GM12892 (cell line): Measurements from ENCODE around the gene GOLIM4.

Experiments used
- POLR2A ChIP-seq: IDR thresholded peaks from 2 replicates; pipeline ENCODE4 v1.6.1; 2011; ENCODE audit warnings: low read depth, low read length, control low read depth
- POLR2AphosphoS5 ChIP-seq: IDR thresholded peaks from 2 replicates; pipeline ENCODE4 v1.6.1; 2011; ENCODE audit warnings: low read depth, low read length, control low read depth

DNA sequence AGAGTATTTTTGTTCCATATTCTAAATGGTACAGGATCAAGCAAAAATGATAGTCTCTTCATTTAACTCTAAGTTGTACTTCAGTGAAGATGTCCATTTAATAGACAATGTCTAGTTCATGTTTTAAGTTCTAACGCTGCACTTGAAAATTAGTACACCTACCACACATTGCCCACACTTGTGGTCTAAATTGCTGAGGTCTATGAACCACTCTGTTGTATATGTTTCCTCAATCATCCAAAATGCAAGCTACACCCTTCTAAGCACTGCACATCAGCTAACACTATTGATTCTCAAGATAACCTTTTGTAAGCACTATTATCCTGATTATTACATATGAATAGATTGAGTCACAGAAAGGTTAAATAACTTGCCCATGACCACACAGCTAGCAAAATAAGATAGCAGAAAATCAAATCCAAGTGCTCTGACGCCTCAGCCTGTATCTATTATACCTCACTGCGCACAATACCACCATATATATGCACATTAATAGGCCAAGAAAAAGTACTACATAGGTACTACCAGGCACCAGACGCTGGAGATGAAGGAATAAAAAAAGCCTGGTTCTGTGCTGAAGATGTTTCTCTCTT, 6.4 kb downstream of the GOLIM4 start:
- no peak for TF ChIP-seq POLR2AphosphoS5
- no peak for TF ChIP-seq POLR2A
